ENCODE measurements around the gene RBM44.

GRCh38 chr2:237790353-237790752, 8.2 kb upstream of the RBM44 start:
- no peak for TF ChIP-seq CTCF (IDR thresholded peaks at IDR 0.05)
- no peak for TF ChIP-seq POLR2A (IDR thresholded peaks at IDR 0.05)
